ENCODE results near the gene ELFN1.

Gene ELFN1

GRCh38 chr7:1643270-1644092 lies 26.6 kb upstream of the ELFN1 start:
- no peak for DNase-seq

DNA sequence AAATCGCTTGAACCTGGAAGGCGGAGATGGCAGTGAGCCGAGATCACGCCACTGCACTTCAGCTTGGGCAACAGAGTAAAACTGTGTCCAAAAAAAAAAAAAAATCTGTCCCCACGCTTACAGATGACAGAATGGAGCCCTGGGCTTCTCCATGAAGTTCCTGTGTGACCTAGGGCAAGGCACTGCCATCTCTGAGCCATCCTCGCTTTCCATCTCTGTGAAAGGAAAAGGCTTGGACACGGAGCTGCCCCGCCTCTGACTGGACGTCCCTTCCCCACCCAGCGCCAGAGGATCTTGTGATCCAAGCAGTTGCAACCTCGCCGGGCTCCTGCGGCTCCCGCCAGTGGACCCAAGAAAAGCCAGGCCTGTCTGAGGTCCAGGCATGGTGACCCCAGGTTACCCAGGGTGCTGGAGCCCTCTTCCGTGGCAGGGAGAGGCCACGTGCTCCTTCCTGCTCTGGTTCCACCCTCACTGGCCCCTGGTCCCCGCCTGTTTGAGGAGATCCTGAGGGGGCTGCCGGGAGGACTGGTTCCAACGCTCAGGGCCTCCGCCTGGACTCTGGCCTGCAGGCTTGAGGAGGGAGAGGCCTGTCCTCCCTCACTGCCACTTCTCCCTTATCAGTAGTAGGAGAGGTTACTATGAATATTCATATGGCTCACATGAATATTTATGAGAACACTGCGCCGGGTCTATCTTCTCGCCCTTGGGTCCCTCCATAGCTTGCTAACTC lies 25.6 kb upstream of the ELFN1 start:
- DNase-seq: no peak

DNA sequence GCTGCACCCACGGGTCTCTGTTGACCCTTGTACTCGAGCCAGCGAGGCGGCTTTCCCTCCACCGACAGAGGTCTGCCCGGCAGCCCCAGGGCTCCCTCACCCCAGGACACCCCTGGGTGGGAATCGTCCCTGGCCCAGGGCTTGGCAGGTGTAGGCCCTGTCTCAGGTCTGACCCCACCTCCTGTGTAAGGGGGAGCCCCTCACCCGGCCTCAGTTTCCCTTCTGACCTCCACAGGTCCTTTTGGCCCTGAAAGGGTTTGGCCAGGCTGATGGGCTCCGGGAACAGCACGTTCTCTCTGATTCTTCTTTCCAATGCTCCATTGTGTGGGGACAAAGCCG lies 25.0 kb upstream of the ELFN1 start:
- no peak for DNase-seq

- no peak for DNase-seq
Observed at GRCh38 chr7:1645476-1645875, 24.6 kb upstream of the ELFN1 start.

DNA sequence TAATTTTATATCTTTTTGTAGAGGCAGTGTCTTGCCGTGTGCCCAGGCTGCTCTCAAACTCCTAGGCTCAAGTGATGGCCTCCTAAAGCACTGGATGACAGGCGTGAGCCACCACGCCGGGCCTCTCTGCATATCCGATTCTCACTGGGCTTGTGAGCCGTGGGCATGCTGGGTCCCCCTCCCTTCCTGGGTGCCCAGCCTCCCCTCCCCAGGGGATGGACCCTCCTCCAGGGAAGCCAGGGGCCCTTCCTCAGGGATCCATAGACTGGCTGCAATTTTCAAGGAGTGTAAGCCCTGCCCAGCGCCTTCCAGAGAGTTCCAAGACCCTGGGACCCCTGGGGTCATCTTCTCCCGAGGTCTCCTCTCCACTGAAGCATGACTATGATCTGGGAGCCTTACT lies 23.7 kb upstream of the ELFN1 start:
- DNase-seq: no peak

DNA sequence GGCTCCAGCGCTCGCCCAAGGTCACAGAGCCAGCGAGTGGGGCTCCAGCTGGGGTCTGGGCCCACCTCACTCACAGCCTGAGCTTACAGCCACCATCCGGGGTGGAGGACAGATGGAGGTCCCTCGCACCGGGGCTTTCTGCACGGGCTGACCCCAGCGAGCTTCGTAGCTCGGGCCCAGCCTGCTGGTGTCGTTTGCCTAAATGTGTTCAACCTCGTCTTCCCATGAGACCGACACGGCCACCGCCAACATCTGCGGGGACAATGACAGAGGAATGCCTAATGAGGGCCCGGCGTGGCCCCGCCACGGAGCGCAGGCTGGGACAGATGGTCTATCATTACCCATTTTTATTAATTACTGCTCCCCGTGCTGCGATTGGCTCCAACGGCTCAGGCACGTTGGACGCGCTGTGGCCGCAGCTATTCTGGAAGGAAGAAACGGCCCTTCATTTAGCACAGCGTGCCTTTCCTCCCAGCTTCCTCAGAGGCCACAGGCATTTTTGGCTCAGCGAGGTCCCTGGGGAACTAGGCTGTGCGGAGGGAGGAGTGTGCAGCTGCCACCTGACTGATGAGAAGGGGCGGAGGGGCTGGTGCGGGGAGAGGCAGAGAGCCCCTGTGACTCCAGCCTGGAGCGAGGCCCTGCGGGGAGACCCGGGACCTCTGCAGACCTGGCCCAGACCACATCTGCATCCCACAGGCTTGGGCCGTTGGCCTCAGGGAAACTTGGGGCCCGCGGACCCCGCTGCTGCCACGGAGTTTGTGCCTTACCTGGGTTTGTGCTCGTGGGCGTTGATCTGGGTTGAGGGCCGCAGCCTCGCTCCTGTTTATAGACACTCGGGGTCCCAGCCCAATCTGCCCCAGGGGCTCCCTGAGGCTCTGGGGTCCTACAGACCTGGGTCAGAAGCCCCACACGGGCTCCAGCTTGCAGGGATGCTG lies 22.9 kb upstream of the ELFN1 start:
- DNase-seq: no peak

DNA sequence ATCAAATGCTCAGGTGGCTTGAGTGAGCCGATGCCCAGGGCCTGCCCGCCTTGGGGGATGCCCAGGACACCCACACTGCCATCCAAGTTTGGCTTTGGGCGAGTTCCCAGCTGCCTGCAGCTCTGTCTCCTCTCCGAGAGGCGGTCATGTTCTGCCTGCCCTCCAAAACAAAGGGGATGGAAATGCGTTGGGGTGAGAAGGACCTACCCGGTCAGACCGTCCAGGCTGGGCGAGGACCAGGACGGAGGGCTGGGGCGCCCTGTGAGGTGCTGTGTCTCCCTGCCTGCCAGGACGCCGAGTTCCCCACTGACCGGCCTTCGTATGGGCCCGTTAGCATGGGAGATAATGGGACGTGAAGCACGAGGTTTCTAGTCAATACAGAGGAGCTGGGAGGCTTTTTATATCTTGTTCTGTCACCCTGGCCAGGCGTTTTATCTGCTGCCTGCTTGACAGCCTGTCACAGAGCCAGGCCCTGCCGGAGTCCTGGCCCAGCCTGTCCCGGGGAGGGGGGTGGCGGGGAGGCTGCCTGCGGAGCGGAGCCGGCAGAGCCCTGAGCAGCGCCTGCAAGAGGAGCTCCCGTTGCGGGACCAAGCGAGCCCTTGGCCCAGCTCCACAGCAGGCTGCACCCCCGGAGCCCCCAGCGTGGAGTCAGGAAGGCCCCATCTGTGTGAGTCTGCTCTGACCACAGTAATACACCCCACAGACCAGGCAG lies 22.0 kb upstream of the ELFN1 start:
- no peak for DNase-seq

- DNase-seq: no peak
Observed at GRCh38 chr7:1649751-1650326, 20.2 kb upstream of the ELFN1 start.

GRCh38 chr7:1650363-1651030 lies 19.6 kb upstream of the ELFN1 start:
- no peak for DNase-seq

DNA sequence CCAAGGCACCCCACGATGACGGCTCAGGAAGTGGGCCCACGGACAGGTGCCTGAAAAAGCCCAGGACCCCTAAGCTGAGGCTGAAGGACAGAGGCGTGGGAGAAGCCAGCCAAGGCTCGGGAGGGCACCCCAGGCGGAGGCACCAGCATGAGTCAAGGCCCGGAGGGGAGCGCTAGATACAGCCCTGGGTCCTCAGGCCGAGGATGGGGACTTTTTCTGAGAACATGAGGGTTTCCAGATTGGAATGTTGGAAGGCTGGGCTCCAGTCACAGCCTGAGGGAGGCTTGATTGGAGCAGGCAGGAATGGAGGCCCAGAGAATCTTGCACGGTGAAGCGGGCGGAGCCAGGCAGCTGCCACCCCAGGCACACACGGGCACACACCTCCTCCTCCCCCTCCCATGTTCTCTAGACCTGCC lies 19.0 kb upstream of the ELFN1 start:
- DNase-seq: no peak

GRCh38 chr7:1651891-1652290 lies 18.2 kb upstream of the ELFN1 start:
- DNase-seq: no peak

DNA sequence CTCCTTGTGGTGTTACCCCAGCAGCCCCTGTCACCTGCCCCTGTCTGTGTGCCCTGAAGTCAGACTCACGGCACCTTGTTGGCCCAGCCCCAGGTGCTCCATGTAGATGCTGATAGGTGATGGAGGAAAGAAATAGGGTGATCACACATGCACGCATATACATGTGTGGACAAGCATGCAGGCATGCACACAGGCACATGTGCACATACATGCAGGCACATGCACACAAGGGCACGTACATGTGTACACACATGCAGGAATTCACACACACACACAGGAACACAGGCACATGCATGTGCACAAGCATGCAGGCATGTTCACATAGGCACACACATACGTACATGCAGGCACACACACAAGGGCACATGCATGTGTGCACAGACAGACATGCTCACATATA lies 16.6 kb upstream of the ELFN1 start:
- DNase-seq: no peak

DNA sequence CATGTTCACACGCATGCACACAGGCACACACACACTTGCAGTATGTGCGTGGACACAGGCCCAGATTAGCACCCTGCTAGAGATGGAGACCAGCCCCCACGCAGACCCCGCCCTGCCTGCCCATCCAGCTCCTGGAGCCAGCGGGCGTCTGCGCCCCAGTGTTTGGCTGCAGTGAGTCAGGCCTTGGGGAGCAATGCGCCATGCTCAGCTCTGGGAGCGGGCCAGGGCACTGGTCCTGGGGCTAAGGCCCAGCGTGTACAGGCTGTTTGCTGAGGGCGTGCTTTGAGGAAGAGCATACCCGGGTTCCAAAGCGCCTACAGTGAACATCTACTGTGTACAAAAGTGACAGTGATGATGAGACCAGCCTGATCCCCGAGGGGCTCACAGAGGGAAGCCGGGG lies 16.0 kb upstream of the ELFN1 start:
- no peak for DNase-seq

- no peak for DNase-seq
Observed at GRCh38 chr7:1654738-1655475, 15.2 kb upstream of the ELFN1 start.

DNA sequence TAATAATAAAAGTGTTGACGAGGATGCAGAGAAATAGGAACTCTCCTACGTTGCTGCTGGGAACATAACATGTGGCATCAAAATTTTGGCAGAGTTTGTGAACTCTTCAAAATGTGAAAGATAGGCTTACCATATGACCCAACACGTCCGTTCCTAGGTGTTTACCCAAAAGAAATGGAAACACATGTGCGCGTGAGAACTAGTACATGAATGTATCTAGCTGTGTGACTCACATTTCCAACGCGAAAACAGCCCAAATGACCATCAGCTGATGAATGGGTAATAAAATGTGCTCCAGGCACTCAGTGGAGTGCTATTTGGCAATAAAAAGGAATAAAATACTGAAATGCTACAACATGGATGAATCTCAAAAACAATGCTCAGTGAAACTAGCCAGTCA lies 10.4 kb upstream of the ELFN1 start:
- no peak for DNase-seq

DNA sequence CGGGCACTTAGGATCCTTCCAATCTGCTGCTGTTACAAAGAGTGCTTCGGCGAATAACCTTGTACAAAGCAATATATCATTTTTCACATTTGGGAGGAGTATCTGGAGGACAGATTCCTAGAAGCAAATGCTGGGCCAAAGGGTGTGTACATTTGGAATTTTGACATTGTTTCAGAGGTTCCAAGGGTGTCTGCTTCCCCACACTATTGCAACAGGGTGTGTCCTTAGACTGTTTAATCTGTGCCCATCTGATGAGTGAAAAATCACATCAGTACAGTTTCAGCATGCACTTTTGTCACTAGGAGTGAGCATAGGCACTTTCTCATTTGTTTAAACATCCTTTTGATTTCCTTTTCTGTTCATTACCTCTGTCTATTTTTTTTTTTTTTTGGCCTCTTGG lies 8.6 kb upstream of the ELFN1 start:
- no peak for DNase-seq

- DNase-seq: no peak
Observed at GRCh38 chr7:1662101-1662500, 8.0 kb upstream of the ELFN1 start.

GRCh38 chr7:1662767-1663166 lies 7.3 kb upstream of the ELFN1 start:
- DNase-seq: no peak

- DNase-seq: no peak
Observed at GRCh38 chr7:1663223-1663622, 6.9 kb upstream of the ELFN1 start.

- no peak for DNase-seq
Observed at GRCh38 chr7:1663857-1664651, 6.0 kb upstream of the ELFN1 start.
